ENCODE results near the gene KIN. TPM values are rescaled to one million over a fixed set of nuclear protein-coding genes. Genes with fewer than 3 reads are reported as not detected.

The KIN gene
- total RNA-seq, 1 experiment from 2014 or later: 23.4 TPM

GRCh38 chr10:7708832-7709231, 79.0 kb downstream of the KIN start:
- H2BK12ac ChIP-seq (ENCODE audit: insufficient read length, low read depth, low read length): no peak overlapping the region
- no peak overlapping the region for H3K56ac ChIP-seq (ENCODE audit: insufficient read length, low read depth, low read length)
- H2BK5ac ChIP-seq (ENCODE audit: insufficient read length, low read length): no peak overlapping the region
- H2BK20ac ChIP-seq (ENCODE audit: low read depth, low read length, poor library complexity, severe bottlenecking): no peak overlapping the region
- H3K27me3 ChIP-seq (ENCODE audit: insufficient read depth, low read length): no peaks in the 10 kb centered on the region
- H3K14ac ChIP-seq (ENCODE audit: insufficient read depth, low read length): no peak overlapping the region
- no peak for DNase-seq
- H3K18ac ChIP-seq (ENCODE audit: insufficient read length, low read depth, low read length): no peak overlapping the region
- H2AK5ac ChIP-seq (ENCODE audit: insufficient read length, low read length): no peak overlapping the region
- H3K79me2 ChIP-seq (ENCODE audit: insufficient read depth, low read length): no peaks in the 10 kb centered on the region
- H3T11ph ChIP-seq (ENCODE audit: low read length): no peak overlapping the region
- no peaks in the 10 kb centered on the region for H3K4me1 ChIP-seq (ENCODE audit: insufficient read depth, low read length)
- no peak overlapping the region for H4K91ac ChIP-seq (ENCODE audit: insufficient read length, low read depth, low read length)
- no peak for TF ChIP-seq CTCF (conservative IDR thresholded peaks at IDR 0.05)
- Mint-ChIP-seq H3K27me3 (ENCODE audit: low read depth) (no peaks in the 10 kb centered on the region; the same call in 1 of the 2 replicates), H3K4me1 (peaks cover 2 to 6% of the 10 kb centered on the region in 2 experiments; a peak in 3 of 4 replicates), H3K36me3 (ENCODE audit: insufficient read depth in 1 of 3, low read depth in 3 of 3) (no peaks in the 10 kb centered on the region), H3K27ac (no peak overlapping the region), H3K9me3 (no peaks in the 10 kb centered on the region), H3K4me3 (no peak overlapping the region)
- no peak overlapping the region for H4K8ac ChIP-seq (replicated peaks; ENCODE audit: insufficient read length, low read depth, low read length)
- no peak overlapping the region for H3K4ac ChIP-seq (ENCODE audit: low read depth, low read length)
- H4K20me1 ChIP-seq (ENCODE audit: control insufficient read depth, insufficient read depth, insufficient read length): no peaks in the 10 kb centered on the region
- no peak overlapping the region for H3K23ac ChIP-seq (ENCODE audit: insufficient read length, low read depth, low read length)
- H3K9me3 ChIP-seq (ENCODE audit: control insufficient read depth, low read depth, low read length): no peaks in the 10 kb centered on the region
- H4K5ac ChIP-seq (ENCODE audit: insufficient read length, low read depth, low read length): no peak overlapping the region
- no peak overlapping the region for H2BK120ac ChIP-seq (ENCODE audit: low read depth, low read length, poor library complexity, severe bottlenecking)
- H3K4me2 ChIP-seq (ENCODE audit: insufficient read depth, insufficient read length, low read length): no peak overlapping the region
- WGBS (ENCODE audit: extremely low coverage, insufficient read length, low lambda C conversion rate): no CpG with 5 or more reads among the region's 4 CpGs
- no peak overlapping the region for H3K27ac ChIP-seq (ENCODE audit: insufficient read length, low read depth, low read length)
- no peak overlapping the region for H2AFZ ChIP-seq (ENCODE audit: low read length)
- no peaks in the 10 kb centered on the region for H3K79me1 ChIP-seq (ENCODE audit: insufficient read depth, low read depth, low read length, poor library complexity, severe bottlenecking)
- H3K23me2 ChIP-seq (ENCODE audit: insufficient read length, low read depth, low read length, poor library complexity, severe bottlenecking): no peaks in the 10 kb centered on the region
- no peak overlapping the region for H2BK15ac ChIP-seq (ENCODE audit: low read depth, low read length)
- no peak overlapping the region for H3K9ac ChIP-seq (ENCODE audit: extremely low read depth, insufficient read length, low read length)
